Gastrocnemius medialis (tissue), 4 donors: ENCODE measurements around the gene ARHGAP15.

Experiments
- CTCF ChIP-seq, 5 experiments: fragments of 450-650 bp in 3 of 5; fragments of 200-600 bp in 2 of 5; sonication (generic) in 2 of 5; IDR thresholded peaks in 4 of 5; conservative IDR thresholded peaks in 1 of 5; 1 replicate in 4 of 5; 2 replicates in 1 of 5; pipeline ENCODE4 v1.5.1; 2016 to 2019; ENCODE audit warnings: antibody characterized with exemption in 5 of 5, mild to moderate bottlenecking in 3 of 5, moderate library complexity in 3 of 5
- POLR2A ChIP-seq, 2 donors: fragments of 450-650 bp; IDR thresholded peaks; one replicate each; pipeline ENCODE4 v1.6.1; 2017; ENCODE audit warnings: antibody characterized with exemption in 2 of 2, mild to moderate bottlenecking in 2 of 2, moderate library complexity in 2 of 2

DNA sequence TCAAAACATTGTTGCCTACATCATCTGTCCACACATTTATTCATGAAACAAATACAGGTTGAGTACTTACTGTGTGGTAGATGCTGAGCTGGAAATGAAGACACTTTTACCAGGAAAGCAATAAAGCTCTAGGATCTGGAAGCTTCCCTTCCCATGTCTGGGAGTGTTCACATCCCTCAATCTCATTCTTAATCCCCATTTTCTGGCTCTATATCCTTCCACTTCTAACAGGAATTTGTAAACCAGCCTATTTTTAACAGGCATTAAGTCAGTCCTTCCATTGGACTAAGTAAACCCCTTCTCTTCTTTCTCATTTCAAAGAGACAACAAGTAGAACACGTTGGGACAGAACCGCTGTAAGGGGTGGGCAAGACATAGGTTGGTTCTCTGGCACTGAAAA lies 589.5 kb downstream of the ARHGAP15 start:
- TF ChIP-seq POLR2A (IDR thresholded peaks at IDR 0.05) (no peak), CTCF (IDR thresholded peaks at IDR 0.05 in 4 of 5, conservative IDR thresholded peaks at IDR 0.05 in 1 of 5) (no peak)
